ENCODE results near the gene ZNF784.

Gene ZNF784

GRCh38 chr19:55642153-55643002 lies 18.0 kb upstream of the ZNF784 start:
- peak; percentile 21 for DNase-seq

GRCh38 chr19:55641426-55642152 lies 17.2 kb upstream of the ZNF784 start:
- peak; percentile 49 for DNase-seq

GRCh38 chr19:55640577-55641425 lies 16.4 kb upstream of the ZNF784 start, which contains the start of gene ZNF580:
Gene ZNF580 (plus strand): TSS chr19:55641002. CDS start chr19:55642509, 1,507 bp downstream.
- peak; percentile 69 for DNase-seq

- peak; percentile 81 for DNase-seq
Observed at GRCh38 chr19:55640043-55640576, 15.7 kb upstream of the ZNF784 start.

- peak; percentile 73 for DNase-seq
Observed at GRCh38 chr19:55638864-55639359, 14.5 kb upstream of the ZNF784 start.

- DNase-seq = no peak
Observed at GRCh38 chr19:55637534-55637933, 13.2 kb upstream of the ZNF784 start.

GRCh38 chr19:55636723-55637122 lies 12.4 kb upstream of the ZNF784 start:
- no peak for DNase-seq

GRCh38 chr19:55635856-55636440 lies 11.6 kb upstream of the ZNF784 start:
- no peak for DNase-seq

- peak; percentile 36 for DNase-seq
Observed at GRCh38 chr19:55635334-55635717, 11.0 kb upstream of the ZNF784 start.

- DNase-seq = no peak
Observed at GRCh38 chr19:55633861-55634260, 9.5 kb upstream of the ZNF784 start.

- DNase-seq = peak; percentile 93
Observed at GRCh38 chr19:55632463-55632834, 8.1 kb upstream of the ZNF784 start.

- DNase-seq = peak; percentile 82
Observed at GRCh38 chr19:55626350-55626749, 2.0 kb upstream of the ZNF784 start.

GRCh38 chr19:55625004-55625326 lies 599 bp upstream of the ZNF784 start:
- DNase-seq = no peak

GRCh38 chr19:55623561-55623960 lies 805 bp downstream of the ZNF784 start:
- no peak for DNase-seq

- DNase-seq = no peak
Observed at GRCh38 chr19:55623130-55623529, 1.2 kb downstream of the ZNF784 start.

- no peak for DNase-seq
Observed at GRCh38 chr19:55622242-55622969, 2.0 kb downstream of the ZNF784 start.

- DNase-seq = no peak
Observed at GRCh38 chr19:55621673-55622231, 2.6 kb downstream of the ZNF784 start.

GRCh38 chr19:55621205-55621672 lies 3.1 kb downstream of the ZNF784 start:
- DNase-seq = no peak

- DNase-seq = peak; percentile 32
Observed at GRCh38 chr19:55620410-55621204, 3.8 kb downstream of the ZNF784 start.

- DNase-seq = no peak
Observed at GRCh38 chr19:55619286-55619685, 5.1 kb downstream of the ZNF784 start.

All from CD4-positive, alpha-beta T cell treated with Interleukin-10 for 1 hour (primary cell).